GM23248 (cell line): ENCODE results near the gene PLCG1. TPM values are rescaled to one million over a fixed set of nuclear protein-coding genes. Genes with fewer than 3 reads are reported as not detected.
"Not testable (repeated sequence)": the region's sequence is repeated elsewhere in the genome, so short reads cannot be mapped to it uniquely, and the experiment has no call there.

Experiments
- DNase-seq: peaks from one replicate; pipeline ENCODE4 v3.0.0-alpha.2; 2015
- H2AFZ ChIP-seq: fragments of 200-600 bp; sonication (generic); 2 replicates; pipeline ENCODE4 v1.6.1; 2016; ENCODE audit warnings: antibody characterized with exemption
- H3F3A ChIP-seq: fragments of 200-600 bp; sonication (generic); 2 replicates; pipeline ENCODE4 v1.6.1; 2016; ENCODE audit warnings: mild to moderate bottlenecking, antibody characterized with exemption, mixed run types; ENCODE audit not compliant: insufficient read depth
- H3K27ac ChIP-seq: fragments of 200-600 bp; sonication (generic); 2 replicates; pipeline ENCODE4 v1.5.1; 2016; ENCODE audit warnings: mild to moderate bottlenecking
- H3K27me3 ChIP-seq: fragments of 200-600 bp; sonication (generic); replicated peaks from 2 replicates; pipeline ENCODE4 v1.6.1; 2016; ENCODE audit warnings: mild to moderate bottlenecking; ENCODE audit not compliant: insufficient read depth
- H3K36me3 ChIP-seq: fragments of 200-600 bp; sonication (generic); 2 replicates; pipeline ENCODE4 v1.6.1; 2016; ENCODE audit warnings: low read depth, mild to moderate bottlenecking
- H3K4me1 ChIP-seq: fragments of 200-600 bp; sonication (generic); 2 replicates; pipeline ENCODE4 v1.6.1; 2016; ENCODE audit warnings: mild to moderate bottlenecking; ENCODE audit not compliant: insufficient read depth
- H3K4me2 ChIP-seq: fragments of 200-600 bp; sonication (generic); one replicate; pipeline ENCODE4 v1.6.1; 2016; ENCODE audit warnings: mild to moderate bottlenecking; ENCODE audit not compliant: unreplicated experiment
- H3K4me3 ChIP-seq: fragments of 200-600 bp; sonication (generic); 2 replicates; pipeline ENCODE4 v1.5.1; 2016; ENCODE audit warnings: mild to moderate bottlenecking
- H3K79me2 ChIP-seq: fragments of 200-600 bp; sonication (generic); 2 replicates; pipeline ENCODE4 v1.6.1; 2016; ENCODE audit warnings: mild to moderate bottlenecking; ENCODE audit not compliant: insufficient read depth
- H3K9ac ChIP-seq: fragments of 200-600 bp; sonication (generic); 2 replicates; pipeline ENCODE4 v1.6.1; 2016; ENCODE audit warnings: mild to moderate bottlenecking
- H3K9me2 ChIP-seq: fragments of 200-600 bp; sonication (generic); 2 replicates; pipeline ENCODE4 v1.6.1; 2016; ENCODE audit warnings: mixed run types, mild to moderate bottlenecking, moderate library complexity; ENCODE audit not compliant: insufficient read depth
- H3K9me3 ChIP-seq: fragments of 200-600 bp; sonication (generic); one replicate; pipeline ENCODE4 v1.6.1; 2017; ENCODE audit warnings: low read depth
- H4K20me1 ChIP-seq: fragments of 200-600 bp; sonication (generic); 2 replicates; pipeline ENCODE4 v1.6.0; 2016; ENCODE audit not compliant: insufficient read depth
- EZH2 ChIP-seq: fragments of 200-600 bp; sonication (generic); IDR thresholded peaks from 2 replicates; pipeline ENCODE4 v1.6.1; 2018; ENCODE audit warnings: antibody characterized with exemption, mild to moderate bottlenecking; ENCODE audit not compliant: insufficient read depth, poor library complexity, severe bottlenecking
- EZH2phosphoT487 ChIP-seq: fragments of 200-600 bp; sonication (generic); IDR thresholded peaks from 2 replicates; pipeline ENCODE4 v1.6.1; 2018; ENCODE audit warnings: antibody characterized with exemption, moderate library complexity, mild to moderate bottlenecking, low read depth; ENCODE audit not compliant: insufficient read depth
- WGBS, 2 experiments: methylation state at CpG; one replicate each; pipeline ENCODE4 v1.1.6; 2015 to 2017; ENCODE audit warnings: low lambda C conversion rate in 2 of 2, low coverage in 1 of 2; ENCODE audit errors: missing lambda C conversion rate in 2 of 2; 5-methylcytosine and 5-hydroxymethylcytosine counted together
- in situ Hi-C: fragments of 300-500 bp; cut with MboI; formaldehyde crosslinking; loops from 2 replicates; pipeline ENCODE4 v1.15.0; 2020
- polyA plus RNA-seq: library from polyadenylated mRNA; unstranded; fragments of >200 nt; fragmentation: Nextera tagmentation; extraction: Ambion mirVana; gene quantifications from 2 replicates; pipeline ENCODE4 v1.2.1, GENCODE V29; 2016
- total RNA-seq: library from RNA; depleted of rRNA; stranded (reverse); fragments of >200 nt; shearing (Covaris generic); gene quantifications from 2 replicates; pipeline ENCODE4 v1.2.3, GENCODE V29; 2014

Gene PLCG1
- total and polyA plus RNA-seq, 2 experiments from 2014 or later, result 8.3 to 32.6 TPM

GRCh38 chr20:41111578-41111951 is 25.8 kb upstream of the PLCG1 start:
- no peaks in the 10 kb centered on the region for H3F3A ChIP-seq
- in situ Hi-C loops, result no loop called here

GRCh38 chr20:41116282-41116956 is 20.9 kb upstream of the PLCG1 start:
- no peak overlapping the region for H3K4me2 ChIP-seq
- in situ Hi-C loops, result no loop called here
- no peak overlapping the region for H3K4me3 ChIP-seq
- no peaks in the 10 kb centered on the region for H3K9me3 ChIP-seq
- no peaks in the 10 kb centered on the region for H3K79me2 ChIP-seq
- H3K9ac ChIP-seq, result no peak overlapping the region
- H2AFZ ChIP-seq, result no peak overlapping the region
- no peaks in the 10 kb centered on the region for H4K20me1 ChIP-seq
- no peaks in the 10 kb centered on the region; the same call in 1 of the 2 replicates for H3F3A ChIP-seq
- no peak for TF ChIP-seq EZH2phosphoT487
- TF ChIP-seq EZH2, result no peak
- H3K9me2 ChIP-seq, result no peaks in the 10 kb centered on the region
- H3K4me1 ChIP-seq, result no peaks in the 10 kb centered on the region
- peaks cover 79% of the 10 kb centered on the region for H3K36me3 ChIP-seq
- DNase-seq, result no peak
- H3K27me3 ChIP-seq, result no peaks in the 10 kb centered on the region
- H3K27ac ChIP-seq, result no peak overlapping the region
- WGBS, 2 experiments, result 86 to 89% methylated on average over 6 of the region's 6 CpGs

More at GRCh38 chr20:41111578-41111951, 25.8 kb upstream of the PLCG1 start:
- no peaks in the 10 kb centered on the region for H4K20me1 ChIP-seq
- 0 out of 2 replicates have a peak, but pooled peaks cover 4% of the 10 kb centered on the region for H3K79me2 ChIP-seq
- no peaks in the 10 kb centered on the region for H3K9me2 ChIP-seq
- no peak overlapping the region for H3K9ac ChIP-seq
- H3K4me3 ChIP-seq, result no peak overlapping the region
- H3K4me2 ChIP-seq, result no peak overlapping the region
- no peak overlapping the region for H3K27ac ChIP-seq
- no peaks in the 10 kb centered on the region for H3K9me3 ChIP-seq
- H2AFZ ChIP-seq, result no peak overlapping the region
- H3K4me1 ChIP-seq, result no peaks in the 10 kb centered on the region
- H3K27me3 ChIP-seq, result no peaks in the 10 kb centered on the region
- TF ChIP-seq EZH2, result no peak
- no peak for TF ChIP-seq EZH2phosphoT487
- no peak for DNase-seq
- peaks cover 62% of the 10 kb centered on the region for H3K36me3 ChIP-seq
- WGBS, 2 experiments, result 70 to 76% methylated on average over 5 of the region's 5 CpGs

- H3K4me2 ChIP-seq, H3K9me2 ChIP-seq, DNase-seq, H3F3A ChIP-seq, H2AFZ ChIP-seq, H3K27me3 ChIP-seq, H3K4me3 ChIP-seq, in situ Hi-C loops, H3K9me3 ChIP-seq, H3K27ac ChIP-seq, H3K79me2 ChIP-seq, H3K4me1 ChIP-seq, H3K9ac ChIP-seq, H4K20me1 ChIP-seq: not testable (repeated sequence)
- 93 to 95% methylated on average over 6 of the region's 6 CpGs for WGBS, 2 experiments
- peaks cover 88% of the 10 kb centered on the region for H3K36me3 ChIP-seq
Observed at GRCh38 chr20:41118159-41118558, 19.2 kb upstream of the PLCG1 start.

GRCh38 chr20:41118632-41119031 is 18.7 kb upstream of the PLCG1 start:
- Histone ChIP-seq H3K27ac (no peak overlapping the region), H3K9me3 (no peaks in the 10 kb centered on the region), H3K4me2 (no peak overlapping the region), H3K27me3 (no peaks in the 10 kb centered on the region), H3K4me1 (no peaks in the 10 kb centered on the region), H3K4me3 (no peak overlapping the region), H2AFZ (no peak overlapping the region), H3K36me3 (peaks cover 90% of the 10 kb centered on the region), H3K9ac (no peak overlapping the region), H3K79me2 (no peaks in the 10 kb centered on the region), H3K9me2 (no peaks in the 10 kb centered on the region), H4K20me1 (no peaks in the 10 kb centered on the region), H3F3A (no peaks in the 10 kb centered on the region; the same call in 1 of the 2 replicates)
- TF ChIP-seq EZH2phosphoT487, result no peak
- TF ChIP-seq EZH2, result no peak
- in situ Hi-C loops, result no loop called here
- WGBS, 2 experiments, result 66 to 67% methylated on average over 3 of the region's 3 CpGs
- peak; percentile 16 for DNase-seq
